ENCODE results near the gene MYO15A. TPM values are rescaled to one million over a fixed set of nuclear protein-coding genes. Genes with fewer than 3 reads are reported as not detected.

MYO15A gene
- total RNA-seq, 4 donors from 2014 or later = 0.33 to 0.98 (median 0.61) TPM

DNA sequence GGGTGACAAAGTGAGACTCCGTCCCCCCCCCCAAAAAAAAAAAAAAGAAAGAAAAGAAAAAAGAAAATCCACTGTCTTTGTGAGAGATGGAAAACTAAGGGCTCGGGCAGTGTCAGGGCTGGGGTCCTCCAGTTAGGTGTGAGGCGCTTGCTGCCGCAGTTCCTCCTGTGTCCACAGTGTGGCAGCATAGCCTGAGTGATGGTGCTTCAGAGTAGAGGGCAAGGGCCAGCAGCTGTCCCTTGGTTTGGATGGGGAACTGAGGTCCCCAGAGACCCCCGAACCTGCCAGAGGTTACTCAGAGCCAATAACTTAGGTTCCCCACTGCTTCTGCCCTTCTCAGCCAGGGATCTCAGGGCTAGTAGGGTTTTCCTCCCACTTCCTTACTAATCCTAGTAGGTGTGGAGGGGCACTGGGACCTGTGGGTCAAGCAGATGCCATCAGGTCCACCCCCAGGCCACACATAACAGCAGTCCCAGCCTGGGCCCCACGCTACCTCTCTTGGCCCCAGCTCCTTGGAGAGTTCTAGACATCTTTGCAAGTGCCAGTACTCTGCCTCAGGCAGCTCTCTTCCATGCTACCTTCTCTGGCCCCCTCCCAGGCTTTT, 109.0 kb downstream of the MYO15A start:
- Histone ChIP-seq H3K9me3 (no peaks in the 10 kb centered on the region), H3K27me3 (no peaks in the 10 kb centered on the region), H3K4me3 (no peak overlapping the region), H3K27ac (replicated peaks in 1 of 4) (no peak overlapping the region), H3K4me1 (peaks cover 0 to 19% (median 6%) of the 10 kb centered on the region in 4 donors), H3K36me3 (no peaks in the 10 kb centered on the region)
- DNase-seq (ENCODE audit: extremely low spot score) = no peak
- no peak for TF ChIP-seq POLR2A (IDR thresholded peaks at IDR 0.05; ENCODE audit: low read depth)
- TF ChIP-seq, protein P1, sequence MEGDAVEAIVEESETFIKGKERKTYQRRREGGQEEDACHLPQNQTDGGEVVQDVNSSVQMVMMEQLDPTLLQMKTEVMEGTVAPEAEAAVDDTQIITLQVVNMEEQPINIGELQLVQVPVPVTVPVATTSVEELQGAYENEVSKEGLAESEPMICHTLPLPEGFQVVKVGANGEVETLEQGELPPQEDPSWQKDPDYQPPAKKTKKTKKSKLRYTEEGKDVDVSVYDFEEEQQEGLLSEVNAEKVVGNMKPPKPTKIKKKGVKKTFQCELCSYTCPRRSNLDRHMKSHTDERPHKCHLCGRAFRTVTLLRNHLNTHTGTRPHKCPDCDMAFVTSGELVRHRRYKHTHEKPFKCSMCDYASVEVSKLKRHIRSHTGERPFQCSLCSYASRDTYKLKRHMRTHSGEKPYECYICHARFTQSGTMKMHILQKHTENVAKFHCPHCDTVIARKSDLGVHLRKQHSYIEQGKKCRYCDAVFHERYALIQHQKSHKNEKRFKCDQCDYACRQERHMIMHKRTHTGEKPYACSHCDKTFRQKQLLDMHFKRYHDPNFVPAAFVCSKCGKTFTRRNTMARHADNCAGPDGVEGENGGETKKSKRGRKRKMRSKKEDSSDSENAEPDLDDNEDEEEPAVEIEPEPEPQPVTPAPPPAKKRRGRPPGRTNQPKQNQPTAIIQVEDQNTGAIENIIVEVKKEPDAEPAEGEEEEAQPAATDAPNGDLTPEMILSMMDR (IDR thresholded peaks at IDR 0.05) = peak; percentile 86 to 92 (median 88)
- TF ChIP-seq EP300 (IDR thresholded peaks at IDR 0.05) = no peak
- peak in 1 of 2 donors; percentile 29 for TF ChIP-seq POLR2AphosphoS5 (IDR thresholded peaks at IDR 0.05)
- 14% methylated on average over 6 of the region's 6 CpGs for WGBS
- intact Hi-C loops (cut with DNase I) = no loop called here

- WGBS = 15% methylated on average over 4 of the region's 4 CpGs
- intact Hi-C loops (cut with DNase I) = no loop called here
- Histone ChIP-seq H3K4me1 (peaks cover 0 to 19% (median 6%) of the 10 kb centered on the region in 4 donors), H3K27me3 (no peaks in the 10 kb centered on the region), H3K36me3 (no peaks in the 10 kb centered on the region), H3K9me3 (no peaks in the 10 kb centered on the region), H3K4me3 (no peak overlapping the region), H3K27ac (replicated peaks in 1 of 4) (no peak overlapping the region)
- TF ChIP-seq, protein P1 (IDR thresholded peaks at IDR 0.05) = no peak
- no peak for TF ChIP-seq POLR2AphosphoS5 (IDR thresholded peaks at IDR 0.05)
- TF ChIP-seq EP300 (IDR thresholded peaks at IDR 0.05) = no peak
- TF ChIP-seq POLR2A (IDR thresholded peaks at IDR 0.05; ENCODE audit: low read depth) = no peak
- no peak for DNase-seq (ENCODE audit: extremely low spot score)
Measured at GRCh38 chr17:18218756-18219415, 110.3 kb downstream of the MYO15A start.

DNA sequence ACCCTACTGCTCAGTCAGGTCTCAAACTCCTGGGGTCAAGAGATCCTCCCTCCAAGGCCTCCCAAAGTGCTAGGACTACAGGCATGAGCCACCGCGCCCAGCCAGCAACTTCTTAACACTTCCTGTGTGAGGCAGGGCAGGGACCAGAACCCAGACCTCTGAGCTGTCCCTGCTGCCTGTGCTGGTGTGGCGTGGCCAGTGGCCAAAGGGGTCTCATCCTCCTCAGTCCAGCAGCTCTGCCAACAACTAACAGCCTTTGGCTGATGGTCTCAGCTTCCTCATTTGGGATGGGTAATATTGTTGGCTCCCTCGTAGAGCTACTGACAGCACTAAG, 115.5 kb downstream of the MYO15A start:
- Histone ChIP-seq H3K4me1 (peaks cover 14 to 49% (median 30%) of the 10 kb centered on the region in 4 donors), H3K27ac (replicated peaks in 1 of 4) (peak overlapping the region; percentile 63 to 76 (median 68)), H3K27me3 (no peaks in the 10 kb centered on the region), H3K4me3 (no peak overlapping the region), H3K9me3 (no peaks in the 10 kb centered on the region), H3K36me3 (no peaks in the 10 kb centered on the region)
- intact Hi-C loops (cut with DNase I) = loop anchor here (5.0 kb wide), 1 partner anchor 88 kb away; the partner anchor contains the start of gene TOP3A
- TF ChIP-seq, protein P1 (IDR thresholded peaks at IDR 0.05) = no peak
- TF ChIP-seq POLR2A (IDR thresholded peaks at IDR 0.05; ENCODE audit: low read depth) (no peak), EP300 (IDR thresholded peaks at IDR 0.05) (no peak), POLR2AphosphoS5 (IDR thresholded peaks at IDR 0.05) (no peak)
- WGBS = 74% methylated on average over 3 of the region's 4 CpGs
- DNase-seq (ENCODE audit: extremely low spot score) = no peak

DNA sequence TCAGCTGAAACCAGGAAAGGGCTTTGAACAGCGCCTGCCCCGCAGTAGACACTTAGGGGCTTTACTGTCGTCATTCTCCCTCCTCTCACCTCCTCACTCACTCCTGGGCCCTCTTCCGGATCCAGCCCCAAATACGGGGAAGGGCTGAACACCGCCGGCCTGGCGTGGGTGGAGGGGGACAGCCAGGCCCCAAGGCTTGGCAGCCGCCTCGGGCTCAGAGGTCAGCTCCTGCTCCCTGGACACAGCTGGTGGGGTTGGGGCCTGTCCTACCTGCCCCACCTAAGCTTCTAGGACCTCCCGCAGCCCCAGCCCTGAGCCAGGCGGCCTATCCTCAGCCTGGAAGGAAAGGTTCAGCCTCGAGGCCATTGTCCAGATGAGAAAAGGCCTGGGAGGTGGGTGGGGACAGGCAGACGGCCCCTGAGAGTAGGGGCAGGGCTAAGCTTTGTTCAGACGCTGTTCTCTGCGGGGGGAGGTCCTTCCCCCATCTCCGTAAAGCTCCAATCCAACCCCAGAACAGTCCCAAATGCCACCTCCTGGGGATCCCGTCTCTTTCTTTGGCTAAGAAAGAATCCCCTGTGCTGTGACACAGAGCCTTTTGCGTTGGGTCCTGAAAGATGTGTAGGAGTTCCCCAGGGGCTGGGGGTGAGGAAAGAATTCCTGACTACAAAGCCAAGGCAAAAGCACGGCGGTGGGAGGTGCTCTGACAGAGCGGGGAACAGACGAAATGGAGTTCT, 116.0 kb downstream of the MYO15A start:
- Histone ChIP-seq H3K4me3 (peak overlapping the region; percentile 66 to 89 (median 72)), H3K4me1 (peaks cover 14 to 48% (median 27%) of the 10 kb centered on the region in 4 donors), H3K27me3 (no peaks in the 10 kb centered on the region), H3K36me3 (no peaks in the 10 kb centered on the region), H3K9me3 (no peaks in the 10 kb centered on the region), H3K27ac (replicated peaks in 1 of 4) (peak overlapping the region; percentile 63 to 76 (median 68))
- TF ChIP-seq EP300 (IDR thresholded peaks at IDR 0.05) = no peak
- no peak for TF ChIP-seq POLR2A (IDR thresholded peaks at IDR 0.05; ENCODE audit: low read depth)
- TF ChIP-seq POLR2AphosphoS5 (IDR thresholded peaks at IDR 0.05) = no peak
- TF ChIP-seq, protein P1 (IDR thresholded peaks at IDR 0.05) = no peak
- 28% methylated on average over 20 of the region's 23 CpGs for WGBS
- intact Hi-C loops (cut with DNase I) = loop anchor here (5.0 kb wide), 1 partner anchor 88 kb away; the partner anchor contains the start of gene TOP3A
- DNase-seq (ENCODE audit: extremely low spot score) = no peak

All from esophagus muscularis mucosa (tissue), 4 donors.